Activated T-cell treated with anti-CD3 and anti-CD28 coated beads for 1 hour (primary cell): ENCODE results near the gene NPHS1.
"Not testable (repeated sequence)": the region's sequence is repeated elsewhere in the genome, so short reads cannot be mapped to it uniquely, and the experiment has no call there.

Source experiments
- DNase-seq: peaks from one replicate; pipeline ENCODE4 v3.0.0-alpha.2; 2020; ENCODE audit warnings: low read depth

NPHS1 gene

DNA sequence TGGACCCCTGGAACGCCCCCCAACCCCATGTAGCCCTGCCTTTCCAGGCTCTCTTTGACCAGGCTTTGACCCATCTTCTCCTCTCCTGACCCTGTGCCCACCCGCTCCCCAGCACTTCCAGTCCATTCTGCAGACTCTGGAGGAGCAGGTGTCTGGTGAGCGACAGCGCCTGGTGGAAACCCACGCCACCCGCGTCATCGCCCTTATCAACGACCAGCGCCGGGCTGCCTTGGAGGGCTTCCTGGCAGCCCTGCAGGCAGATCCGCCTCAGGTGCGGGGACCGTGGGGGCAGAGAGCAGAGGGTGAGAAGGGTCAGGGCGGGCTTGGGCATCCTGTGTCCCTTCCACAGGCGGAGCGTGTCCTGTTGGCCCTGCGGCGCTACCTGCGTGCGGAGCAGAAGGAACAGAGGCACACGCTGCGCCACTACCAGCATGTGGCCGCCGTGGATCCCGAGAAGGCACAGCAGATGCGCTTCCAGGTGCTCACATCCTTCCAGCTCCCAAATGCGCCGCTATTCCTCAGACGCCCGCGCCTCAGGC, 22.2 kb upstream of the NPHS1 start:
- no peak for DNase-seq

- DNase-seq: no peak
These were observed 19.9 kb upstream of the NPHS1 start for GRCh38 chr19:35872180-35872579.

GRCh38 chr19:35871611-35872010, 19.3 kb upstream of the NPHS1 start:
- DNase-seq: no peak

GRCh38 chr19:35870798-35871197, 18.5 kb upstream of the NPHS1 start:
- no peak for DNase-seq

DNA sequence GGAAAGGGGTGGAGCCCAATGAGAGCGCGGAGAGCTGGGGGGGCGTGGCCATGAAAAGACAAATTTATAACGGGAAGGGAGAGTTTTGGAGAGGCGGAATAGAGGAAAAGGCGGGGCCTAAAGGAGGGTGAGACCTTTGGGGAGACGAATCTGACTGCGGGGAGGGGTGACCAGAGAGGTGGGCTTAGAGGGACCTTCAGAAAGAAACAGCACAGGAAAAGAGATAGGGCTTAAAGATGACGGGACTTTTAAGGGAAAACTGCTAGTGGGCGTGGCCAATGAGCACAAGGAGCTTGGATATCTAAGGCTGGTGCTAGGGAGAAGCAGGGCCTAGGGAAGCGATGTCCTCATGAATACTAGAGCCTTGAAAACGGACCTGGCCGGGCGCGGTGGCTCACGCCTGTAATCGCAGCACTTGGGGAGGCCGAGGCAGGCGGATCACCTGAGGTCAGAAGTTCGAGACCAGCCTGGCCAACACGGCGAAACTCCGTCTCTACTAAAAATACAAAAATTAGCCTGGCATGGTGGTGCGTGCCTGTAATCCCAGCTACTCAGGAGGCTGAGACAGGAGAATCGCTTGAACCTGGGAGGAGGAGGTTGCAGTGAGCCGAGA, 17.9 kb upstream of the NPHS1 start:
- not testable (repeated sequence) for DNase-seq

GRCh38 chr19:35869327-35870123, 17.2 kb upstream of the NPHS1 start:
- DNase-seq: peak; percentile 62

DNA sequence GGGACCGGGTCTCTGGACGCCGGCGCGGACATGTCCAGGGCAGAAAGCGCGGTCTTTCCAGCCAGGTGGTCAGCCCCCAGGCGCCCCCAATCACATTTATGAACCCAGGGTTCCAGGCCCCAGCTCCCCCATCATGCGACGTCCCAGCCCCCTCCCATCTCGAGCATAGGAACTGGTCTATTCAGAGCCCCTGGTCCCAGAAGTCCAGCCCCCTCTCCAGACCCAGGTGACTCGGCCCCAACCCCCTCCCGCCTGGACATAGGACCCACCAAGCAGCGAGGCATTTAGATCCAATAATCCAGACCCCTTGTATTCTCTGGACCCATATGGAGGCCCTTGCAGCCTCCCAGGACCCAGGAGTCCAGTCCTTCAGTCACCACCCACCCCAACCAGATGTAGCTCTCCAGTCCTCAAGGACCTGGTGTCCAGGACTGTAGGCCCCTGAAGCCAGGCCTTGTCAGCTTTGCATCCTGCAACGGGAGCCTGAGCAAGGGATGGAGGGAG, 16.6 kb upstream of the NPHS1 start:
- DNase-seq: no peak

GRCh38 chr19:35868172-35868822, 16.0 kb upstream of the NPHS1 start, which contains the start of gene APLP1:
APLP1 (plus strand) TSS chr19:35868574; CDS start chr19:35868637, 63 bp downstream.
- DNase-seq: peak; percentile 48

DNA sequence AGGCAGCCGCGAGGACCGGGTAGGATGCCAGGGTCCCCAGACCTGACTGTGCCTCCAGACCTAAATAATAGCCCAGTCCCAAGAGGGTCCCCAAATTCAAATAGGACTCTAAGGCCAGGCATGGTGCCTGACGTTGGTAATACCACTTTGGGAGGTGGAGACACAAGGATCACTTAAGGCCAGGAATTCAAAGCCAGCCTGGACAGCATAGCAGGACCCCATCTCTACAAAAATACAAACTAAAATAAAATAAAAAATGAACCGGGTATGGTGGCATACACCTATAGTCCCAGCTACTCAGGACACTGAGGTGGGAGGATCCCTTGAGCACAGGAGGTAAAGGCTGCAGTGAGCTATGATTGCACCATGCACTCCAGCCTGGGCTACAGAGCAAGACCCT, 10.7 kb upstream of the NPHS1 start:
- DNase-seq: no peak

- no peak for DNase-seq
These were observed 10.2 kb upstream of the NPHS1 start for GRCh38 chr19:35862528-35862927.

GRCh38 chr19:35861640-35862160, 9.4 kb upstream of the NPHS1 start:
- no peak for DNase-seq

DNA sequence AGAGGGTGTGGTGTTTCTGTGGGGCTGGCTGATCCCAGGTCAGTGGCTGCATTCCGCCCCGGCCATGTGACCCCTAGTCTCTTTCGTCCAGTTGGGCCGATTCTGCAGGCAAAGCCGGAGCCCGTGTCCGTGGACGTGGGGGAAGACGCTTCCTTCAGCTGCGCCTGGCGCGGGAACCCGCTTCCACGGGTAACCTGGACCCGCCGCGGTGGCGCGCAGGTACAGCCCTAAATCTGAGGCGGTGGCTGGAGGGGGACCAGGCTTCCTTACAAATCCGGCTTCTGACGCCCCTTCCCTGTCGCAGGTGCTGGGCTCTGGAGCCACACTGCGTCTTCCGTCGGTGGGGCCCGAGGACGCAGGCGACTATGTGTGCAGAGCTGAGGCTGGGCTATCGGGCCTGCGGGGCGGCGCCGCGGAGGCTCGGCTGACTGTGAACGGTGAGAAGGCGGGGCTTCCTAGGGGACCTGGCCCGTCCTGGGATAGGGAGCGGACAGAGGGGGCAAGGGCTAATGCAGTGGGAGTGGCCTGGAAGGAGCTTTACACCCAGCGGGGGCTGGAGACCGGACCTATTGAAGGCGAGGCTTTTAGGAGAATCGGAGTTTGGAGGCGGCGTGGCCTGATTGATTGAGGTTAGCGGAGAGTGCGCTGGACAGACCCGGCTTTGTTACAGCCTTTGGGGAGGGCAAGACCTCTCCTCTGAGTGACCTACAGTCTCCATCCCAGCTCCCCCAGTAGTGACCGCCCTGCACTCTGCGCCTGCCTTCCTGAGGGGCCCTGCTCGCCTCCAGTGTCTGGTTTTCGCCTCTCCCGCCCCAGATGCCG, 8.7 kb upstream of the NPHS1 start:
- DNase-seq: no peak

GRCh38 chr19:35860436-35860817, 8.1 kb upstream of the NPHS1 start:
- DNase-seq: no peak

DNA sequence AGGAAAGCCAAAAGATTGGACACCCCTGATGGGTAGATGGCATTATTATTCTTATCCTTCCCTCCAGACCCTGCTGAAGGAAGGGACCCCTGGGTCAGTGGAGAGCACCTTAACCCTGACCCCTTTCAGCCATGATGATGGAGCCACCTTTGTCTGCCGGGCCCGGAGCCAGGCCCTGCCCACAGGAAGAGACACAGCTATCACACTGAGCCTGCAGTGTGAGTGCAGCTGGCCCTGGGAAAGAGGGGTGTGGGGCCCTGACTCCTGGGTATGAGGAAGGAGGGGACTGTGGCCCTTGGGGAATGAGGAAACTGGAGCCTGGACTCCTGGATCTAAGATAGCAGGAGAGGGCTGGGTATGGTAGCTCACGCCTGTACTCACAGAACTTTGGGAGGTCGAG, 7.1 kb upstream of the NPHS1 start:
- DNase-seq: no peak

- no peak for DNase-seq
These were observed 6.0 kb upstream of the NPHS1 start for GRCh38 chr19:35858311-35858710.

GRCh38 chr19:35856546-35857149, 4.3 kb upstream of the NPHS1 start, which contains the start of gene KIRREL2:
KIRREL2 (plus strand) TSS chr19:35856911; CDS start chr19:35857120, 209 bp downstream.
- DNase-seq: no peak

DNA sequence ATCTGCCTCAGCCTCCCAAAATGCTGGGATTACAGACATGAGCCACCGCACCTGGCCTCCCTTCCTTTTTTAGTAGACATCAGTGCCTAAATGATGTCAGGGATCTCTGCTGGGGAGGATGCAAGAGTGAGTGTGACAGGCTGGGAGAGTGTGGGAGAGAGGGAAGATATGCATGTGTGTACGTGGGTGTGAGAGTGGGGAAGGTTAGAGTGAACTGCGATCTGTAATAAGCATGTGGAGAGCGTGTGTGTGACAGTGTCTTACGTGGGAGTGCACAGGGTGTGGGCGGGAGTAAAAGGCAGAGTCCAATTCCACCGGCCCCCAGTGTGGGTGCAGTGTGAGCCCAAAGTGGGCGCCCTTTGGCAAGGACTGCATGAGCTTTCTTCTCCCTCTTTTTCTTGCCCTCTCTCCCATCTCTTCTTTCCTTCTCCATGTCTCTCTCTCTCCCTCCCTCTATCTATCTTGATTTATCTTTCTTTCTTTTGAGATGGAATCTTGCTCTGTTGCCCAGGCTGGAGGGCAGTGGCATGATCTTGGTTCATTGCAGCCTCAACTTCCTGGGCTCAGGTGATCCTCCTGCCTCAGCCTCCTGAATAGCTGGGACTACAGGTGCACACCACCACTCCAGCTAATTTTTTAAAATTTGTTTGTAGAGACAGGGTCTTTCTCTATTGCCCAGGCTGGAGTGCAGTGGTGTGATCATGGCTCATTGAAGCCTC, 893 bp upstream of the NPHS1 start:
- DNase-seq: no peak

GRCh38 chr19:35851213-35852028, 883 bp downstream of the NPHS1 start:
- no peak for DNase-seq

DNA sequence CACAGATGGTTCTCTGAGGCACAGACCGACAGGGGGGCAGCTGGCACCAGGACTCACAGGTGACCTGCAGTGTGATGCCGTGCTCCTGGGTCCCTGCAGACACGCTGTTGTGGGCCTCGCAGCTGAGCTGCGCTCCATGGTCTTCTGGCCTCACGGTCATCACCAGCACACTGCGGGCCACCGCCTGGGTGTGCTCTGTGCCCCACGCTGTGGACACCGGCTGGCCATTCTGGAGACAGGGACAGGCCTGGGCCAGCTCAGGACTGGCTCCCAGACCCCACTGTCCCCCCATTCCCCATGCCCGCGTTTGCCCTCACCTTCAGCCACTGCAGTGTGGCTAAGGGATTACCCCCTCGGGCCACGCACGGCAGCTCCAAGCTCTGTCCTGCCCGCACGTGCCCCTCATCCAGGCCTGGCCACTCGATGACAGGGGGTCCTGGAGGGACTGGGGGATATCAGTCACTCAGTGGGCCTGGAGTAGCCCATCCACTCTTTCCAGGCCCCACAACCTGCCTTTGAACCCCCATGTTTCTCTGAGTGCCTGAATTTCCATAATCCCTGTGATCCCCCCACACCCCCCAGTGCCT, 3.3 kb downstream of the NPHS1 start:
- DNase-seq: no peak
